Stimulated activated naive B cell treated with anti-CD40 and anti-IgM and Interleukin-4, amounts not matched to agents 10 μg/mL and 1 μg/mL and 100 μg/mL, for 72 hours (primary cell): Measurements from ENCODE around the gene TNFAIP3.
"Not testable (repeated sequence)": the region's sequence is repeated elsewhere in the genome, so short reads cannot be mapped to it uniquely, and the experiment has no call there.

Experiments
- ATAC-seq, 2 donors: fragments of 150-1000 bp; cut with Tn5 transposase; replicated peaks; 2 replicates each; pipeline ENCODE4 v1.10.0; 2021; ENCODE audit warnings: moderate library complexity in 1 of 2
- DNase-seq: peaks from one replicate; pipeline ENCODE4 v3.0.0; 2021
- H3K27ac Mint-ChIP-seq: one replicate; pipeline ENCODE4 v1.8.0; 2022; ENCODE audit warnings: mild to moderate bottlenecking, mixed read lengths
- H3K27me3 Mint-ChIP-seq, 2 donors: one replicate each; pipeline ENCODE4 v1.8.0; 2022; ENCODE audit warnings: mixed read lengths in 2 of 2
- H3K36me3 Mint-ChIP-seq, 2 donors: one replicate each; pipeline ENCODE4 v1.8.0; 2022; ENCODE audit warnings: mixed read lengths in 2 of 2, mild to moderate bottlenecking in 1 of 2
- H3K4me1 Mint-ChIP-seq, 2 donors: one replicate each; pipeline ENCODE4 v1.8.0; 2022; ENCODE audit warnings: mixed read lengths in 2 of 2, mild to moderate bottlenecking in 1 of 2
- H3K4me3 Mint-ChIP-seq, 2 donors: one replicate each; pipeline ENCODE4 v1.8.0; 2022; ENCODE audit warnings: mild to moderate bottlenecking in 2 of 2, mixed read lengths in 2 of 2, moderate library complexity in 1 of 2
- H3K9me3 Mint-ChIP-seq, 2 donors: one replicate each; pipeline ENCODE4 v1.8.0; 2022; ENCODE audit warnings: mixed read lengths in 2 of 2, mild to moderate bottlenecking in 1 of 2

The TNFAIP3 gene

GRCh38 chr6:137832110-137832509 is 34.9 kb upstream of the TNFAIP3 start:
- H3K27ac Mint-ChIP-seq = peak overlapping the region; percentile 27
- DNase-seq (no peak), ATAC-seq (no peak)
- no peak overlapping the region for H3K4me3 Mint-ChIP-seq
- H3K36me3 Mint-ChIP-seq = peaks cover 11 to 20% of the 10 kb centered on the region in 2 donors
- H3K9me3 Mint-ChIP-seq = peaks cover 9 to 15% of the 10 kb centered on the region in 2 donors
- H3K27me3 Mint-ChIP-seq = no peaks in the 10 kb centered on the region
- H3K4me1 Mint-ChIP-seq = peaks cover 44 to 64% of the 10 kb centered on the region in 2 donors

GRCh38 chr6:137834508-137834907 is 32.6 kb upstream of the TNFAIP3 start:
- ATAC-seq (no peak), DNase-seq (no peak)
- no peaks in the 10 kb centered on the region for H3K27me3 Mint-ChIP-seq
- no peak overlapping the region for H3K27ac Mint-ChIP-seq
- H3K4me3 Mint-ChIP-seq = no peak overlapping the region
- peaks cover 21 to 40% of the 10 kb centered on the region in 2 donors for H3K4me1 Mint-ChIP-seq
- H3K36me3 Mint-ChIP-seq = peaks cover 9 to 22% of the 10 kb centered on the region in 2 donors
- peaks cover 20 to 22% of the 10 kb centered on the region in 2 donors for H3K9me3 Mint-ChIP-seq

- Mint-ChIP-seq H3K9me3 (peaks cover 32 to 33% of the 10 kb centered on the region in 2 donors), H3K4me3 (no peak overlapping the region), H3K4me1 (peaks cover 11 to 28% of the 10 kb centered on the region in 2 donors), H3K36me3 (peaks cover 17 to 35% of the 10 kb centered on the region in 2 donors), H3K27me3 (no peaks in the 10 kb centered on the region), H3K27ac (no peak overlapping the region)
- DNase-seq (no peak), ATAC-seq (no peak)
These were observed 30.3 kb upstream of the TNFAIP3 start for GRCh38 chr6:137836788-137837187.

GRCh38 chr6:137838090-137838489 is 29.0 kb upstream of the TNFAIP3 start:
- ATAC-seq, H3K27ac Mint-ChIP-seq, H3K27me3 Mint-ChIP-seq, DNase-seq, H3K4me3 Mint-ChIP-seq: not testable (repeated sequence)
- peaks cover 13 to 26% of the 10 kb centered on the region in 2 donors for H3K4me1 Mint-ChIP-seq
- peaks cover 36 to 42% of the 10 kb centered on the region in 2 donors for H3K9me3 Mint-ChIP-seq
- peaks cover 23 to 42% of the 10 kb centered on the region in 2 donors for H3K36me3 Mint-ChIP-seq

- Mint-ChIP-seq H3K9me3 (peaks cover 39 to 47% of the 10 kb centered on the region in 2 donors), H3K4me1 (peaks cover 13 to 26% of the 10 kb centered on the region in 2 donors), H3K36me3 (peaks cover 22 to 45% of the 10 kb centered on the region in 2 donors)
- DNase-seq, H3K27ac Mint-ChIP-seq, H3K27me3 Mint-ChIP-seq, H3K4me3 Mint-ChIP-seq, ATAC-seq: not testable (repeated sequence)
These were observed 28.5 kb upstream of the TNFAIP3 start for GRCh38 chr6:137838597-137838996.

GRCh38 chr6:137839076-137839475 is 28.0 kb upstream of the TNFAIP3 start:
- H3K27me3 Mint-ChIP-seq = no peaks in the 10 kb centered on the region
- H3K9me3 Mint-ChIP-seq = peaks cover 36 to 47% of the 10 kb centered on the region in 2 donors
- H3K4me1 Mint-ChIP-seq = peaks cover 13 to 26% of the 10 kb centered on the region in 2 donors
- DNase-seq (no peak), ATAC-seq (no peak)
- H3K27ac Mint-ChIP-seq = peak overlapping the region; percentile 37
- no peak overlapping the region for H3K4me3 Mint-ChIP-seq
- H3K36me3 Mint-ChIP-seq = peaks cover 19 to 44% of the 10 kb centered on the region in 2 donors

GRCh38 chr6:137840252-137840651 is 26.8 kb upstream of the TNFAIP3 start:
- no peak overlapping the region for H3K4me3 Mint-ChIP-seq
- peaks cover 32 to 39% of the 10 kb centered on the region in 2 donors for H3K9me3 Mint-ChIP-seq
- H3K36me3 Mint-ChIP-seq = peaks cover 14 to 36% of the 10 kb centered on the region in 2 donors
- no peak overlapping the region for H3K27ac Mint-ChIP-seq
- no peaks in the 10 kb centered on the region for H3K27me3 Mint-ChIP-seq
- H3K4me1 Mint-ChIP-seq = peaks cover 9 to 24% of the 10 kb centered on the region in 2 donors
- no peak for ATAC-seq
- no peak for DNase-seq

- ATAC-seq (no peak), DNase-seq (no peak)
- no peak overlapping the region for H3K27ac Mint-ChIP-seq
- peaks cover 5 to 14% of the 10 kb centered on the region in 2 donors for H3K4me1 Mint-ChIP-seq
- H3K9me3 Mint-ChIP-seq = peaks cover 27 to 33% of the 10 kb centered on the region in 2 donors
- H3K27me3 Mint-ChIP-seq = no peaks in the 10 kb centered on the region
- no peak overlapping the region for H3K4me3 Mint-ChIP-seq
- H3K36me3 Mint-ChIP-seq = peaks cover 14 to 32% of the 10 kb centered on the region in 2 donors
These were observed 23.8 kb upstream of the TNFAIP3 start for GRCh38 chr6:137843211-137843610.

- not testable (repeated sequence) for DNase-seq, H3K4me3 Mint-ChIP-seq, ATAC-seq, H3K27ac Mint-ChIP-seq, H3K27me3 Mint-ChIP-seq
- peaks cover 5 to 14% of the 10 kb centered on the region in 2 donors for H3K4me1 Mint-ChIP-seq
- H3K36me3 Mint-ChIP-seq = peaks cover 14 to 26% of the 10 kb centered on the region in 2 donors
- H3K9me3 Mint-ChIP-seq = peaks cover 20 to 26% of the 10 kb centered on the region in 2 donors
These were observed 22.7 kb upstream of the TNFAIP3 start for GRCh38 chr6:137844327-137844726.

- not testable (repeated sequence) for ATAC-seq, H3K27me3 Mint-ChIP-seq, DNase-seq, H3K4me3 Mint-ChIP-seq, H3K27ac Mint-ChIP-seq
- H3K36me3 Mint-ChIP-seq = peaks cover 14 to 26% of the 10 kb centered on the region in 2 donors
- H3K4me1 Mint-ChIP-seq = peaks cover 5 to 15% of the 10 kb centered on the region in 2 donors
- H3K9me3 Mint-ChIP-seq = peaks cover 20 to 26% of the 10 kb centered on the region in 2 donors
These were observed 22.3 kb upstream of the TNFAIP3 start for GRCh38 chr6:137844773-137845172.

- H3K27me3 Mint-ChIP-seq = no peaks in the 10 kb centered on the region
- ATAC-seq (no peak), DNase-seq (no peak)
- peaks cover 8 to 21% of the 10 kb centered on the region in 2 donors for H3K36me3 Mint-ChIP-seq
- H3K4me1 Mint-ChIP-seq = peaks cover 3 to 15% of the 10 kb centered on the region in 2 donors
- no peak overlapping the region for H3K4me3 Mint-ChIP-seq
- H3K27ac Mint-ChIP-seq = no peak overlapping the region
- peaks cover 15 to 20% of the 10 kb centered on the region in 2 donors for H3K9me3 Mint-ChIP-seq
These were observed 21.6 kb upstream of the TNFAIP3 start for GRCh38 chr6:137845460-137845859.

GRCh38 chr6:137846274-137846673 is 20.8 kb upstream of the TNFAIP3 start:
- Mint-ChIP-seq H3K27ac (no peak overlapping the region), H3K4me1 (peaks cover 9 to 22% of the 10 kb centered on the region in 2 donors), H3K36me3 (peaks cover 5 to 16% of the 10 kb centered on the region in 2 donors), H3K27me3 (no peaks in the 10 kb centered on the region), H3K4me3 (no peak overlapping the region), H3K9me3 (peaks cover 10 to 19% of the 10 kb centered on the region in 2 donors)
- DNase-seq (no peak), ATAC-seq (no peak)

GRCh38 chr6:137846772-137847313 is 20.2 kb upstream of the TNFAIP3 start:
- H3K27me3 Mint-ChIP-seq = no peaks in the 10 kb centered on the region
- H3K27ac Mint-ChIP-seq = no peak overlapping the region
- ATAC-seq (peak; percentile 90 to 94), DNase-seq (peak; percentile 63)
- peaks cover 7 to 14% of the 10 kb centered on the region in 2 donors for H3K9me3 Mint-ChIP-seq
- peaks cover 5 to 14% of the 10 kb centered on the region in 2 donors for H3K36me3 Mint-ChIP-seq
- no peak overlapping the region for H3K4me3 Mint-ChIP-seq
- H3K4me1 Mint-ChIP-seq = peaks cover 13 to 28% of the 10 kb centered on the region in 2 donors

GRCh38 chr6:137847748-137848147 is 19.3 kb upstream of the TNFAIP3 start:
- no peak overlapping the region for H3K4me3 Mint-ChIP-seq
- no peak overlapping the region for H3K27ac Mint-ChIP-seq
- ATAC-seq (no peak), DNase-seq (no peak)
- peaks cover 20 to 31% of the 10 kb centered on the region in 2 donors for H3K4me1 Mint-ChIP-seq
- H3K36me3 Mint-ChIP-seq = peaks cover 0 to 8% of the 10 kb centered on the region in 2 donors
- H3K27me3 Mint-ChIP-seq = no peaks in the 10 kb centered on the region
- peaks cover 5 to 7% of the 10 kb centered on the region in 2 donors for H3K9me3 Mint-ChIP-seq

- Mint-ChIP-seq H3K4me1 (peaks cover 23 to 40% of the 10 kb centered on the region in 2 donors), H3K27me3 (no peaks in the 10 kb centered on the region), H3K27ac (no peak overlapping the region), H3K36me3 (peaks cover 0 to under 1% of the 10 kb centered on the region in 2 donors), H3K4me3 (no peak overlapping the region), H3K9me3 (no peaks in the 10 kb centered on the region)
- ATAC-seq = no peak
- DNase-seq = no peak
These were observed 18.4 kb upstream of the TNFAIP3 start for GRCh38 chr6:137848672-137849071.
